HG02610 (cell line): Measurements from ENCODE around the gene SFTPA2.
"Not testable (repeated sequence)": the region's sequence is repeated elsewhere in the genome, so short reads cannot be mapped to it uniquely, and the experiment has no call there.

ENCODE experiments used
- ATAC-seq: cut with Tn5 transposase; IDR thresholded peaks from one replicate; pipeline ENCODE4 v1.9.1; 2021; ENCODE audit warnings: mild to moderate bottlenecking, moderate library complexity; ENCODE audit not compliant: unreplicated experiment

Gene SFTPA2

GRCh38 chr10:79561257-79561656, 1.1 kb upstream of the SFTPA2 start:
- ATAC-seq: no peak

GRCh38 chr10:79559726-79560125, 481 bp downstream of the SFTPA2 start:
- ATAC-seq: no peak

- not testable (repeated sequence) for ATAC-seq
Measured at GRCh38 chr10:79556961-79557360, 3.2 kb downstream of the SFTPA2 start.

GRCh38 chr10:79555354-79556309, 4.6 kb downstream of the SFTPA2 start:
- no peak for ATAC-seq

GRCh38 chr10:79552143-79552542, 8.1 kb downstream of the SFTPA2 start:
- no peak for ATAC-seq

GRCh38 chr10:79547973-79548372, 12.2 kb downstream of the SFTPA2 start:
- ATAC-seq: no peak

- not testable (repeated sequence) for ATAC-seq
Measured at GRCh38 chr10:79547128-79547527, 13.1 kb downstream of the SFTPA2 start.

DNA sequence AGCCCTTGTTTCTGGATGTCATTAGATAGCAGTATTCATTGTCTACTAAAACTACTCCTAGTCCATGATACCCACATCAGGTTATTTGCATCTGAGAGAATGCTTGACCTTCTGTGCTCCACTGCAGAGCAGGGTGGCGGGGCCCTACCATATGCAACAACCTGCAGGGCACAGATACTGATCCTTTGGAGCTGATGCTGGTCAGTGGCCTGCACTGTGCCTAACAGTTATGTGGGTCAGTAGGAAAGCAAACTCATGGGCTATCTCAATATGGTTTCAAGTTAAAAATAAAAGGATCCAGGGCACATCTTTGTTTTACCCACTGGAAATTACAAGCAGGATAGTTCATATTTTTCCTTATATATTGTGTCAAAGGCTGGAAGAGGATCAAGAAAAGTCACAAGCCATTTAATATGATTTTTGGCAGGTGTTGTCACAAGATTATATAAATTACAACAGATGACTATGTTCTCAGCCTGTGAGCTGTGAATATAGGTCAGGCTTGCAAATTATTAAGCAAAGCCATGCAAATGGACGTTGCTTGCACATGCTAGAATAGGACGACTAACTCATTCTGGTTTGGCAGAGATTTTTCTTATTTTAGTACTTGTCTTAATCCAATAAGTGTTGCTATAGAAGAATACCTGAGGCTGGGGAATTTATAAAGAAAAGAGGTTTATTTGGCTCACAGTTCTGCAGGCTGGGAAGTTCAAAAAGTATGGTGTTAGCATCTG, 15.1 kb downstream of the SFTPA2 start:
- not testable (repeated sequence) for ATAC-seq

DNA sequence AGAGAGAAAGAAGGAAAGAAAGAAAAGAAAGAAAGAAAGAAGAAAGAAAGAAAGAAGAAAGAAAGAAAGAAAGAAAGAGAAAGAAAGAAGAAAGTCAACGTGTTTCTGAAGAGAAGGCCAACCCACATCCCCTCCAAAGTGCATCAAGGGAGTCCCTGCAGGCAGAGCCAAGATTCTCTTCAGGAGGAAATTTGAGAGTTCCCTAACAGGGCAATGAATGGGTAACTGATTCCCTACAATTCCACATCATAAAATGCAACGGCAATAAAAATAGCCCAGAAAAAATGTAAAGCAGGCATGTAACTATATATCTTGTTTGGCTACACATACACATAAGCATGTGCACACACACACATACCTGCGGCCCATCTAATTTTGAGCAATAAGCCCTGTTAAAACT, 15.8 kb downstream of the SFTPA2 start:
- not testable (repeated sequence) for ATAC-seq

GRCh38 chr10:79542626-79543025, 17.6 kb downstream of the SFTPA2 start:
- ATAC-seq: no peak

DNA sequence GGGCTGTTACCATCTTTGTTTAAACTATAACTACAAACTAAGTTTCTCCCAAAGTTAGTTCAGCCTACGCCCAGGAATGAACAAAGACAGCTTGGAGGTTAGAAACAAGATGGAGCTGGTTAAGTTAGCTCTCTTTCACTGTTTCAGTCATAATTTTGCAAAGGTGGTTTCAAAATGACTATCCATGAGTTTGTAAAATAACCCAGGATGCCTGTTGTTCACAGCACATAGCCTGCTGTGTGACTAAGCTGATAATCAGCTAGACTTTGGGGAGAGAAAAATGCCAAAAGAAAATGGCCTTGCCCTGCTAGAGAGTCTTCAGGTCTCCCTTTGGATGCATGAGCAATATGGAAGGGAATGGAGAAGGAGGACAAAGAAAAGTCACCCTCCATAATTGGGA, 19.3 kb downstream of the SFTPA2 start:
- peak; percentile 97 for ATAC-seq

DNA sequence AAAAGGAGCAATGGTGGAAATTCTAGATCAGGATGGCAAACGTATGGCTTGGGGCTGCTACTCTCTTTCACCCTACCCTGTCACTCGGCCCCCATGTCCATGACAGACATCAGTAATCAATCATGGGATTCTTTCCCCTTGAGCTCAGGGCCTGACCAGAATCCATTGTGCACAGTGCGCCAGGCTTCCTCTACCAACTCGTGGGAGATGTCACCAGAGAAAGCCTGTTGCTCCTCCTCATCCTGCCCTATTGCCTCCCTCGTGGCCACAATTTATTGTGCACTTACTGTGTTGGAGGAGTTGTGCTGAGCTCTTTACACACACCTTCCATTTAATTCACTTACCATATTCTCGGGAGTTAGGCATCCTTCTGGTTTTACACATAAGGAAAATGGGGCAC, 21.9 kb downstream of the SFTPA2 start:
- not testable (repeated sequence) for ATAC-seq

- not testable (repeated sequence) for ATAC-seq
Measured at GRCh38 chr10:79533903-79534175, 26.4 kb downstream of the SFTPA2 start.

DNA sequence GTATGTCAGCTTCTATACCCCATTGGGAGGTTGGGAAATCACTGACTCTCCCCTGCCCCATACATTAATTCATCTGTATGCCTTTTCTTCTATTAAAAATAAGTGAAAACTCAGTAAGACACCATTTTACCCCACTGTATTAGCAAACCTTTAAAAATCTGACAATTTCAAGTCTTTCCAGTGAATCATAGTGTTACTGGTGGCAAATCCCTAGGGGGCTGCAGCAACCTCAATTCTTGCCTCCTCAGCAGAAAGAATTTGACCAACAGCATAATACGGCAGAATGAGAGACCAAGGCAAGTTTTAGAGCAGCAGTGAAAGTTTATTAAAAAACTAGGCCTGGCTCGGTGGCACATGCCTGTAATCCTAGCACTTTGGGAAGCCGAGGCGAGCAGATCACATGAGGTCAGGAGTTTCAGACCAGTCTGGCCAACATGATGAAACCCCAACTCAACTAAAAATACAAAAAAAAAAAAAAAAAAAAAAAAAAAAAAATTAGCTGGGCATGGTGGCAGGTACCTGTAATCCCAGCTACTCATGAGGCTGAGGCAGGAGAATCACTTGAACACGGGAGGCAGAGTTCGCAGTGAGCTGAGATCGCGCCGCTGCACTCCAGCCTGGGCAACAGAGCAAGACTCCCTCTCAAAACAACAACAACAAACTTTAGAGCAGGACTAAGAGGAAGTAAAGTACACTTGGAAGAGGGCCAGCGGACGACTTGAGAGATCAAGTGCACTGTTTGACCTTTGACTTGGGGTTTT, 26.9 kb downstream of the SFTPA2 start:
- ATAC-seq: not testable (repeated sequence)

DNA sequence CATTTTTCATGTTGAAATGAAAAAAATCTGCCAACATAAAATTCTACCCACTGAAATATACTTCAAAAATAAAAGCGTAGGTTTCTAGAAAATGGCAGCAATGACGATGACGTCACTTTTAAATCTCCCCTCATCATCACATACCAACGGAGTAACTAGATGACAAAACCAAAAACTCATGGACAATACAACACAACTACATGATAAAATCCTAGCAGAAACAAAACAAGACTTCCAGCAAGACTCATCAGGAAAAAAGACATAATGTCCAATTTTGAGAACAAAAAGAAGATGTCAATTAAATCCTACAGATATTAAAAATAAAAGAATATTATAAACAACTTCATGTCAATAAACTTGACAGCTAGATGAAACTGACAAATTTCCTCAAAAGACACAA, 31.9 kb downstream of the SFTPA2 start:
- ATAC-seq: not testable (repeated sequence)

- peak; percentile 90 for ATAC-seq
Measured at GRCh38 chr10:79525049-79525710, 35.0 kb downstream of the SFTPA2 start.

DNA sequence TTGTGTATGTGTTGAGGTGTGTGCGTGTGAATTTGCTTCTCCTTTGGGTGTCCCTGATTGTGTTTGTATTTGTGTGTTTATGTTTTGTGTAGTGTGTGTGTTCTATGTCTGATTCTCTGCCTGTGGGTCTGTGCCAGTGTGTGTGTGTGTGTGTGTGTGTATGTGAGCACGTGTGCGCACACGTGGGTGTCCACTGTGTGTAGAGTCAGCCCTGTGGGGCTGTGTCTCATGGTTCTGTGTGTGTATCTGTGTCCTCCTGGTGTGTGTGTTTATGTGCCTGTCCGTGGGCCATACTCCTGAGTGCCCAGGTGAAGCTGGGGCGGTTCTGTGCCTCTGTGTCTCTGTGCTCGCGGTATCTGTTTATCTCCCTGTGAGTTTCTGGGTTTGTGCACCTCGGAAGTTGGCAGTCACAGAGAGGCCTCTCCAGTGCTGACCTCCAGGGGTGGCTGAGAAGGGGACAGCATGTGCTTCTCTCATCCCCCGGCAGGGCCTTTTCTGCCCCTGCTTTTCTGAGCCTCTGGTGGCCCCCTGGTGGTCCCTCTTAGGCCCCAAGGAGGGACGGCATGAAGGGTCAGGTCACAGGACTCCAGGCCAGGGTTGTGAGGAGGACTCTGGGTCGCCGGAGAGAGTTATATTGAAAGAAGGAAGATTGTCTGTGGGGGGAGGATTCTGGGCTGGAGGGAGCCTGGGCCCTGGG, 36.9 kb downstream of the SFTPA2 start:
- ATAC-seq: not testable (repeated sequence)

GRCh38 chr10:79522464-79522863, 37.7 kb downstream of the SFTPA2 start:
- not testable (repeated sequence) for ATAC-seq

- ATAC-seq: not testable (repeated sequence)
Measured at GRCh38 chr10:79521751-79522150, 38.5 kb downstream of the SFTPA2 start.

- ATAC-seq: not testable (repeated sequence)
Measured at GRCh38 chr10:79517567-79517966, 42.6 kb downstream of the SFTPA2 start.
